HT-29 (cell line): Measurements from ENCODE around the gene GPS2. TPM values are rescaled to one million over a fixed set of nuclear protein-coding genes. Genes with fewer than 3 reads are reported as not detected.

Experiments used
- DNase-seq: peaks from one replicate; pipeline ENCODE4 v3.0.0-alpha.2; 2015; ENCODE audit warnings: low spot score
- total RNA-seq: library from RNA; depleted of rRNA; stranded (reverse); fragments of >200 nt; shearing (Covaris generic); gene quantifications from 2 replicates; pipeline ENCODE4 v1.2.3, GENCODE V29; 2014

The GPS2 gene
- total RNA-seq, 1 experiment from 2014 or later: 45.7 TPM

DNA sequence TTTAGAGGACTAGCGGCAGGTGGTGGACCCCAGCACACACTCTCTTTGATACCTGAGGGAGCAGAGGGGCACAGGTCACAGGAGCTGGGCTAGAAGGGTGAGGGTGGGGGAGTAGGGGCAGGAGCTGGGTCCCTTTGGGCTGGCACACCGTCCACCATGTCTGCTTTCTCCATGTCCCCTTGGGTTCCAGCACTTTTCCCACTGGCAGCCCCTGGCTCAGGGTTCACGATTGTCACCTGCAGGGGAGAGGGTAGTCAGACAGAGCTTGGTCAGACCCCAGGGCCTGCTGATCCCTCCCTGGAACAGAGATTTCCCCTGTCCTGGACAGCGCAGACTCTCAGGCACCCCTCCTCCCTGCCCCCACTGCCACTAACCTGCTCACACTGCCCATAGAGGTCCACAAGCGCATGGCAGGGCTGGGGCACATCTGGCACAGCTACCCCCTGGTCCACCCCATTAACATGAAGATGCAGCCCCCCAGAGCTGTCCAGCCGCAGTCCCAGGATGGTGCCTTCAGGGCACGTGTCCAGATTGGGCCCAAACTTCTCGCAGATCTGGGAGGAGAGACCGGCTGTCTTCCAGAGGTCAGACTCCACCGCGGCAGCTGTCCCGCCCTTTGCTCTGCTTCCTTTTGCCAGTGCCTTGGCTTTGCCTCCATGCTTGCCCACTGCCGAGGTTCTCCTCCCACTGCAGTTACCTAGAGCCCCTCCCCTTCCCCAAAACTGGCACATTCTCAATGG, 3.1 kb upstream of the GPS2 start:
- no peak for DNase-seq

DNA sequence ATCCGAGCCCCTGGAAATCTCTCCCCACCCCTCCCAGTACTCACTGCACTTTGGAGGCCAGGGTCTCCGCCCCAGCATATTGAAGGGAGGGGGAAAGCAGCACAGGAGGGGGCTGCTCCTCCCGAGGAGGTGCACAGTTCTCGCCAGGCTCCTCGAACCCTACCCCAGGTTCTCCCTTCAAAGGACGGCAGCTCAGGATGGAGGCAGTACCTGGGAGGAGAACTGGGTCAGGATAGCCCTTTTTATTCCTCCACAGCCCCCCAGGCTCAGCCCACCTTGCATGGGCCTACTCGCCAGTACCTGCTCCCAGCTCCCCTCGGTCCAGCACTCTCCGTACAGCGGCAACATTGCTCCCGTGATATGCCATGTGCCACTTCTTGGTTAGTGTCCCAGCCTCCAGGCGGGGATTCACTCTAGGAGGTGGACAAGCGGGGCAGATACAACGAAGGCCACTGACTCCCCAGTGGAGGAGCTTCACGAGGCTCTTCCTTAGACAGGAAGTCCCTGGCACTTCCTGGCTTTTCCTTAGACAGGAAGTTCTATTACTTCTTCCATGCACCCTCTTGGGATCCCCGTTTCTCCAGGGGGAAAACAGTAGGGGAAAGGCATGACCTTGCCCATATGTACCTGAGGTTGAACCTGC, 2.1 kb upstream of the GPS2 start:
- no peak for DNase-seq

DNA sequence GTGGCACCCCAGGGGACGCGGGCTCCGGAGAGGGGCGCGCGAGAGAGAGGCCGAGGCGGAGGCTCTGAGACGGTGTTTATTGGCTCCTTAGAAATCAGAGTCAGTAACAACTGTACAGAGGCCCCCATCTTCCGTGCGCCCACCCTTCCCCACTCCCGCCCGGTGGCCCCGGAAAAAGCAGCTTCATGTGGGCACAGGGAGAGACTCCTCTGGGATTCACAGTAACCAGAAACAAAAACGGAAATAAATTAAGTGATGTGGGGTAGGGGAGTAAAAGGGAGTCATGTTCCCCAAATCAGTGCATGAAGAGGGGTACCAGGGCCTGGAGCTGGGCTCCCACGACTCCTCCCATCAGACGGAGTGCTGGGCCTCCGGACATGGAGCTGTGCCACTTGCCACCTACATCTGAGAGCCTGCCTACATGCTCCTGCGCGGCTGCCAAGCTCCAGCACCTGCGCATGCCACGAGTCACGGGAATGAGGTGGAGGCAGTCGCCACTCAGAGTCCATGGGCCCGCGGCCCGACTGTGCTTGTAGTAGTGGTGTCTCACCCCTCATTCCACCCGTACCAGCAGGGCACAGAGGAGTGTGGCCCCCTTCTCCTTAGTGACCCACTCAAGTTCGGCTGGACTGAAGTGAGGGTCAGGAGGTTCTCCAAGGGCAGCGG, 543 bp upstream of the GPS2 start:
- DNase-seq: peak; percentile 7

DNA sequence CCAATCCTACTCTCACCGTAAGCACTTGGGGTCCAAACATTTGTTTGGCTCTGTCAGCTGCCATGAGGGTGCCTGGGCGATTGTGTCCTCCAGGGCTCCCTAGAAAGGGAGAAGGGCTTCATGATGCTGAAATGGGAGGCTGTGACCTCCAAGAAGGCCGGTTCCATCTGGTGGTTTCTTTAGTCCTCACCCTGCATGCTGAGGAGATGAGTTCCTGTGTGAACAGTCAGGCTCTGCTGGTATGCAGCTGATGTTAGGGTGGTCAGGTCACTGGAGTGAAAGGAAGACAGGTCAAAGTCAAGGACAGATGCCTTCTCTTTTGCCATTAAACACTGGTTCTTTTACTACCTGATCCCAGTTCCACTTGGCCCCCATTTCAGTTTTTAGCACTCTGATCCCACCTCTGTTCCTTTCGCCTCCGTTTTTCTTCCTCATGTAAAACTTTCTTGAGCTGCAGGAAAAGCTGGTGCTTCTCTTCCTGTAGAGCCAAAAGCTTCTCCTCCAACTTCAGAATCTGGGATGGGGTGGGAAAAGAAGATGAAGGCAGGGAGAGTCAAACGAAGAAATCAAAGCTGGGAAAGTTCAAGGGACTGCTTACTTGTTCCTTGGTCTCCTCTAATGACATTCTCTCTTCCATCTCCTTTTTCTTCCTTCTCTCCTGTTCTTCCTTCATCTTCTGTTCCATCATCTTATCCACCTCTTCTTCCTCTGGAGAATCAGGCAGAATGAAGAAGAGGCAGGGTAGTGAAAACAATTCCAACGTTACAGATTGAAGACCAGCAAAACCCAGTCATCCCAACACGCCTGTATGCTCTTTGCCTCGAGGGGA, 1.1 kb downstream of the GPS2 start:
- DNase-seq: peak; percentile 16

DNA sequence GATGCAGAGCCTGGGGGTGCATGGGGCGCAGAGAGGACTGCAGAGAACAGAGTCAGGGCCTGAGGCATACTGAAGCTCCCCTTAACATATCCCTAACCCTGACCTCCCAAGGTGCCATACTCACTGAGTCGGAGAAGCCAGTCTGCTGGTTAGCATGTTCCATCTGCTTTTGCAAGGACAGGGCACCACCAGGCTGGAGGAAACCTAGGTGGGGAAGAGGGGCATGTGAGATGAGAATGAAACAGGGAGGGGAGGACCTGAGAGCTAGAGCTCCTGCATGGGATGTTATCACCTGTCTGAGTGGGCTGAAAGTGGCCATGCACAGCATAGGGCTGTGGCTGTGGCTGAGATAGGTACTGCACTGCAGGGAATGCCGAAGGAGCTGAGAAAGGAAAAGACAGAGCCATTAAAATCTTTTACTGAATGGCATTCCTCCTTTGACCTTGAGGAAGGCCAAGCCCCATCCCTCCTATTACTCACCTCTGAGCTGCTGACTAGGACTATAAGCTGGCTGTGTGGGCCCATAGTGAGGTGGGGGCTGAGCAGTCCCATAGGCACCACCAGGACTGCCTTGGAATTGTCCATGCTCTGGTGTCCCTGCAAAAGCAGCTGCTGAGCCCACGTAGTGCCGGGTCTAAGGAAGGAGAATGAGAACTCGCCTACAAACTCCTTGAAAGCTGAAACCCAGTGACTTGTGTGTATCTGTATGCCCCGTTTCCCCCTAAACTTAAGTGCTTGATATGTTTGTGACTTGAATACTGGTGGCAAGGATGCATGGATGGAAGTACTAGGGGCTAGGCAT, 1.9 kb downstream of the GPS2 start:
- peak; percentile 17 for DNase-seq

DNA sequence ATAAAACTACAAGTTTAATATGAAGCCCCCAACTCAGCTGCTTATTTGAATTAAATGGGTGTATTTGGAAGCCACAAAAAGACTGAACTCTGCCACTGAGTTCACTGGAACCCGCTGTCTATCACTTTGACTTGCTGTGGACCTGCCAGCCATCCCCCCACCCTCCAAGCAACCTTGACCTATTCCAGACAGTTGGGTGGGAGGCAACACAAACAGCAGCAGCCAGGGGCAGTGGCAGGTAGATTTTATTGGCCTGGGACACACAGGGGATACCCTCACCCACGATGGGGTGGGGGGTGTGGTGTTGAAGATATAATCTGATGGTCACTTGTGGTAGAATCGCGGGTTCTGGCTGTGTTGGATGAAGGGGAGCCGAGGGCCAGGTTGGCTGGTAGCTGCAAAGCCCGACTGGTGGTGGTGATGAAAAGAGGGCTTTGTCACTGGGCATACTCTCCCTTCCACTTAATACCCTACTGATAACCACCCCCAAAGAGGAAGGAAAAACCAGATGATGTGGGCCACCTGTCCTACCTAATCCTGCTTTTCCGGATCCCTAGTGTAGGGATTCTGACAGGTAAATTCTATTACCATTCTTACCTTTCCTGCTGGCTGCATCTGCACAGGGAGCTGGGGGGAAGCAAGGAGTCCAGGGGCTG, 2.6 kb downstream of the GPS2 start:
- DNase-seq: no peak

DNA sequence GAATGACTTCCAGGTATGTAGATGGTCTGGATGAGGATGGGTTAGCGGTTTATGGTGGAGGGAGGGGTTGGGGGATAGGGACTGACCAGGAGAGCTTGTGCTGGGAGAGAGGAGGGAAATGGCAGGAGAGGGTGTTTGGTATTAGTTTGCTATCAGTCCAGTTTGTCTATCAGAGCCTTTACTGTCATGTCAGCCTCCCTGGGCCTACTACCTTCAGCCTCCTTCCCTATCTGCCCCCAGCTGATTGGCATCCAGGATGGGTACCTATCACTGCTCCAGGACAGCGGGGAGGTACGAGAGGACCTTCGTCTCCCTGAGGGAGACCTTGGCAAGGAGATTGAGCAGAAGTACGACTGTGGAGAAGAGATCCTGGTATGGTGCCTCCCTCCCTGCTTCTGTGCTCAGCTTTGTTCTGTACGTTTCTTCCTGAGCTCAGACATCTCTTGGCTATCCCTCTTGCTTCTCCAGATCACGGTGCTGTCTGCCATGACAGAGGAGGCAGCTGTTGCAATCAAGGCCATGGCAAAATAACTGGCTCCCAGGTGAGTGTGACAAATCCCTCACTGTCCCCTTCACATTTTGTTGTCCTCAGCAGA, 4.0 kb downstream of the GPS2 start:
- no peak for DNase-seq

DNA sequence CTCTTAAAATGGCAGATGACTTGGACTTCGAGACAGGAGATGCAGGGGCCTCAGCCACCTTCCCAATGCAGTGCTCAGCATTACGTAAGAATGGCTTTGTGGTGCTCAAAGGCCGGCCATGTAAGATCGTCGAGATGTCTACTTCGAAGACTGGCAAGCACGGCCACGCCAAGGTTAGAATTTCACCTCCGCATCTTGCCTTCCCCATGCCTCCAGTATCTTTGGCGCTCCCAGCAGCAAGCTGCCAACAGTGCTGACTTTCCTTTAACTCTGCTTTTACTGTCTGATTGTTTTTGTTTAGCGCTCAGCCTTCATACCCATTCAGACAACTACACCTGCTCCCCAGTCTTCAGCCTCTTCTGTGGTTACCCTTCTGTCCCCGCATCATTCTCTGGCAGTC, 5.5 kb downstream of the GPS2 start:
- no peak for DNase-seq

DNA sequence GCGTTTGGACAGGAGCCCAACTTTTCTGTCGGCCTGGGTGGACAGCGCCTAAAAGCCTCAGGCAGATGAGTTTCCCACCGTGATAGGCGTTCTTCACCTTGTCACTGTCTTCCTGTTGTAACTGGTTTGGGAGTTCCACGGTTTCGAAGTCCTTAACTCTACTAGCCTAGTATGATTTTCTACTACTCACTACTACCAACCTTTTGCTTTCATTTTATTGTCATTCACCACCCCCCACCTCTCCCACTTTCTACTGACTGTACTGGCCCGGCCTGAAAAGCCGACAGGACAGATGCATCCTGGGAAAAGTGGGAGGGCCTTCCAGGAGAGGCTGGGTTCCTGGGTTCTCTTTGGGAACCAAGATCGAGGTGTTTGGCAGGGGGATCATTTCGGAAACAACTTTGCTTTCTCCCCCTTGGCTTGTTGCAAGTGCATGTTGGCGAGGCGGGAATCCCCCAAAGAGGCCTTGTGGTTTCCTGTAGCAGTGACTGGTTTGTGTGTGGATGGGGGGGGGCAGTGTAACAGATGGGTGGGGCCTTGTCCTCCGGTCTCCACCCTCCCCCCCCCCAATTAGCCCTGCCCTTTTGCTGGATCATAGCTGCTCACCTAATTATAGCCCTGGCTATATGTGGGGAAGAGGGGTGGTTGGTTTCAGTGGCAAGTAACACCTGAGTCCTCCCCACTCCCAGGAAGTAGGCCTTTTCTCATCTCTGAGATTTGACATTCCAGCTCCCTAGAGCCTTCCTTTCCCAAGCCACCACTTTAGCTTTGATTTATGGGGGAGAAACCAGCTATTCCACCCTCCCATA, 6.3 kb downstream of the GPS2 start:
- DNase-seq: peak; percentile 79

DNA sequence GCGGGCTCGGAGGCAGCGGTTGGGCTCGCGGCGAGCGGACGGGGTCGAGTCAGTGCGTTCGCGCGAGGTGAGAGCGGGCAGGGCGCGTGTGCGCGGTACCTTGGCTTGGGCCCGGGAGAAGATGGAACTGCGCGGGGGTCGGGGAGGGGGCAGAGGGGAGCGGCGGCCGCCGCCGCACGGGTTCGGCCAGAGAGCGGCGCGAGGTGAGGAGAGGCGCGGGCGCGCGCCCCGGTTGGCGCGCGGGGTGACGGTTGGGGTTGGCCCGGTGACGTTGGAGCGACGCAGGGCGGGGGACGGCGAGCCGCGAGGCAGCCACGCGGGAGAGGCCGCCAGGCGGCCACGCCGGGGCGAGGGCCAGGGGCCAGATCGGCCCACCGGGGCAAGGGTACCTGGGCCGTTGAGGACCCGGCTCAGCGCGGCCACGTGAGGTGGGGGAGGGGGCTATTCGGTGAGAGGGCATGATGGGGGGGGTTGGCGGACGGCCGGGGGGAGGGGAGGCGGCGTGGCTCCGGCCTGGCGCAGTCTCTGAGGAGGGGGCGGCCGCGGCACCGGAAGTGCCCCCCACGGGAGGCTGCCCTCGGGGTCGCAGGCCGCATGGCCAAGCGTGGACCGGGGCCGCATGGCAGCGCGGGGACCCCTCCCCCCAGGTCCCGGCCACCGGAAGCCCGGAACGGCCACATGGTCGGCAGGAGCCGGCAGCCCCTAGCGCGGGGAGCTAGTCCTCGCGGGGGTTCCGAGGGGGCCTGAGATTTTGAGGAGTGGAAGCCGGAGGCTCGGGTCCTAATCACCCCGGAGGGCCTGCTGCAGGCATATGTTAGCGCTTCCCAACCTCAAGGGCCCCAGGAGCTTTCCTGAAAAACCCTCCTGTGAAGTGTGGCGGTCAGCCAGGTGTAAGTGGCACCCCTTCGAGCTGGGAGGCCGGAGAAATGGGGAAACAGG, 7.2 kb downstream of the GPS2 start:
- peak; percentile 29 for DNase-seq

DNA sequence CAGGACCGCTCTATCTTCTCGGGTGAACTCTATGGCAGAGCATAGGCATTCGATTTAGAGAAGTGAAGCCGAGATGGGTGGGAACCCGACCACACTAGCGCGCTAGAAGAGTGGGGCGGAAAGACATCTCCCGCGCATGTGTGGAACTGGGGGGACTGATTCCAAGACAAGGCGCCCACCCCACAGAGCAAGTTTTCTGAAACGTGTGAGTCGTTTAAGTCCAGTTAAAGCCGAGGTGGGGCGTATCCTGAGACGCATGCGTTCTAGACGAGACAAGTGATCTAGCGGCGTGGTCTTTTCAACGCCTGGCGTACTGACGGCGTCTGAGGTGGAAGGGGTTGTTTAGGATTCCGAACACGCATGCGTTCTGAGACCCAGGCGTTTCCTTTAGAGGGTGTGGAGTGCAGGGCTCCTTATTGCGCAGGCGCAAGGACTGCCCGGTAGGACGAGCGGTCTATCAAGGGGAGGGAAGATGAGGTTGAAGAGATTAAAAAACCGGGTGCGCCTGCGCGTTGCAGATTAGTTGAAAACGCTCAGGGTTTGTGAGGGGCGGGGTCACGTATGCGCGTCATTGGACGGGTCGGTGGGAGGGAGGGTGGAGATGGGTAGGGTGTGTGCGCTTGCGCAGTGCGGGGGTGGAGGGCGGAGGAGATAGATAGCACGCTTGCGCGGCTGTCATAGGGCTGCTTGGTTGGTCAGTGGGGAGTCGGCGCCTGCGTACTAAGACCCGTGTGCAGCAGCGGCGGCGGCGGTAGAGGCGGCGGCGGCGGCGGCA, 8.1 kb downstream of the GPS2 start, which contains the start of gene EIF5A:
EIF5A (plus strand) TSS at position 718 of the 775 bp plus-strand sequence. CDS start 2,008 bp downstream, outside the sequence.
- DNase-seq: peak; percentile 99

DNA sequence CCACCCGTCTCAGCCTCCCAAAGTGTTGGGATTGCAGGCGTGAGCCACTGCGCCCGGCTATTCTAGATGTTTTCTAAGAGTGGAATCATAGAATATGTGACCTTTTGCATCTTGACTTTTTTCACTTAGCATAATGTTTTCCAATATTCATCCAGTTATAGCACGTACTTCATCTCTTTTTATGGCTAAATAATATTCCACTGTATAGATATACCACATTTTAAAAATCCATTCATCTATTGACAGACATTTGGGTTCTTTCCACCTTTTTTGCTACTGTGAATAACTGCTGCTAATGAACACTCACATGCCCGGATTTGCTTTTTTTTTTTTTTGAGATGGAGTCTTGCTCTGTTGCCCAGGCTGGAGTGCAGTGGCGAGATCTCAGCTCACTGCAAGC, 11.0 kb downstream of the GPS2 start:
- no peak for DNase-seq

DNA sequence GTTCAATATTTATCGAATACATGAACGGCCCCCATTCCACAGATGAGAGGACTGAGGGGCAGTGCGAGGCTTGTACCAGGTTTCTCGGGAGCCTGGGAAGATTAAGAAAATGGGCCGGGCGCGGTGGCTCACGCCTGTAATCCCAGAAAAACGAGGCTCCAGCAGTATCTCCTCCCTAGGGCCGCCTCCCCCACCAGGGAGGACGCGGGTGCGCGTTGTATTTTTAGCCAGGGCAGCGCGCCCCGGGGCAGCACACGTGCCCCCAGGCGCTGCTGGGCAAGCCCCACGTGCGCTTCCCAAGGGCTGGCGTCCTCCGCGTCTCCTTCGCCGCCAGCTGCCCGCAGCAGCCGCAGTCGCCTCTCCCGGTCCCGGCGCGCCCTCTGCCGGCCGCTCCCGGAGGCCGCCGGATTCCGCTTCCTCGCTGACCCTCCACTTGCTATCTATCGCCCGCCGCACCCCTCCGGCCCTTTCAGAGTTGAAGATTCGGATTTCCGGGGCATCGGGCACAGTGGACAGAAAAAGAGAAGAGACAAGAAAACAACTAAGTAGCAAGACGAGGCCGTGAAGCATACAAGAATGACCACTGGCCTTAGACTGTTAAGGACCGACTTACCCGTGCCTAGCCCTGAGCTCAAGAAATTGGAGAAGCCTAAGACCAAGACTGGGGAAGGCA, 18.8 kb downstream of the GPS2 start:
- peak; percentile 79 for DNase-seq

DNA sequence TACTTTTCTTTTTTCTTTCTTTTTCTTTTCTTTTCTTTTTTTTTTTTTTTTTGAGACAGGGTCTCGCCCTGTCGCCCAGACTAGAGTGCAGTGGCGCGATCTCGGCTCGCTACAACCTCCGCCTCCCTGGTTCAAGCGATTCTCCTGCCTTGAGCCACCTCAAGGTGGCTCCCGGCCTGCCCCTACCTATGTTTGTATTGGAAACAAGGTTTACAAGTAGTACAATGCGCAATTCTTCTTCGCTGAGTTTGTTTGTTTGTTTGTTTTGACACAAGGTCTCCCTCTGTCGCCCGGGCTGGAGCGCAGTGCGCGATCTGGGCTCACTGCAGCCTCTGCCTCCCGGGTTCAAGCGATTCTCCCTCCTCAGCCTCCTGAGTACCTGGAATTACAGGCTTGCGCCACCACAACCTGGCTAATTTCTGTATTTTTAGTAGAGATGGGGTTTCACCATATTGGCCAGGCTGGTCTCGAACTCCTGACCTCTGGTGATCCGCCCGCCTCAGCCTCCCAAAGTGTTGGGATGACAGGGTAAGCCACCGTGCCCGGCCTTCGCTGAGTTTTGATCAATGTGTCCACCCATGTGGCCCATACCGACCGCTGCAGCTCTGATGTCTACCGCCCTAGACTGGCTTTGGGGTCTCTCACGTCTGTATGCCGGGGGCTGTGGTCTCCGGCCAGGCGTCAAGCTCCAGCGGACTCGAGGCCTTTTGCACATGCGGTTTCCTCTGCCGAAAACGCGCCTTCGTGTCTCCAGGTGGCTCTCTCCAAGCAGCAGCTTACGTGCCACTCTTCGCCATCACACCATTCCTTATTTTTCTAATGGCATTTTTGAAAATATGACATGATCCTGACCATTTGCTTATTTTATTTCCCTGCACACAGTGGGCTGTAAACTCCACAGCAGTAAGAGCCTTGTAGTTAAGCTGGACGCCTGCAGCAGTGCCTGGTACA, 19.7 kb downstream of the GPS2 start:
- peak; percentile 57 for DNase-seq

DNA sequence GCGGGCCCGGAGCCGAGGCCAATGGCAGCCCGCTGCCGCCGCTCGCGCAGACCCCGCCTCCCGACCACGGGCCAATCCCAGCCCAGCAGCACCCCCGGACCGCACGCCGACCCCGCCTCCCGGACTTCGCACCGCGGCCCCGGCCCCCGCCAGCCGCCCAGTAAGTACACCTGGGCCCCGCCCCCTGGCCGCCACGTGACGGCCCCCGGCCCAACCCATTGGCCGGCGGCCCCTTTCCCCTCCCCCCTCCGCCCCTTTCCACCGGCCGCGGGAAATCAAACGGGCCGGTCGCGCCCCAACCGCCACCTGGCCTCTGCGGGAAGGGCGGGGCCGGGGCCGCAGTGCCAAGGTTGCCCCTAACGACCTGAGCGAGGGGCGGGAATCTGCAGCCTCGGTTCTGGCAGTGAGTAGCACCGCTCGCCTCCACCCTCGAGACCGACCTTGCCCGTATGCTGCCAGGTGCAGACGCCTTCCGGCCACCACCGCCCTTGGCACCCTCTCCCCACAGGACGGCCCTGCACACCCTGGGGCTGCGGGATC, 20.5 kb downstream of the GPS2 start, which contains the start of gene YBX2:
YBX2 (minus strand) TSS at position 26 of the 540 bp plus-strand sequence. CDS start 139 bp downstream, outside the sequence.
- DNase-seq: peak; percentile 79
